Kidney (tissue), 14 donors: ENCODE results near the gene FARP1. TPM values are rescaled to one million over a fixed set of nuclear protein-coding genes. Genes with fewer than 3 reads are reported as not detected.

Experiments used
- DNase-seq, 5 donors: peaks; one replicate each; pipeline ENCODE4 v3.0.0-alpha.2; 2013 to 2020
- FAIRE-seq: peaks from 2 replicates; lab custom pipeline; 2012; peaks lifted over from hg19 to GRCh38; lab: Jason Lieb, UNC
- H3K27ac ChIP-seq, 2 donors: one replicate each; pipeline ENCODE4 v1.7.0; 2013; ENCODE audit warnings: low read depth in 2 of 2, low read length in 2 of 2, inconsistent platforms in 1 of 2
- H3K27me3 ChIP-seq: one replicate; pipeline ENCODE4 v1.7.1; 2013; ENCODE audit warnings: low read length, inconsistent platforms; ENCODE audit not compliant: control insufficient read depth, insufficient read depth
- H3K36me3 ChIP-seq, 3 donors: one replicate each; pipeline versions ENCODE4 v1.7.0 to v1.7.1; 2013; ENCODE audit warnings: low read length in 3 of 3, control low read depth in 1 of 3, inconsistent platforms in 1 of 3; ENCODE audit not compliant: insufficient read depth in 3 of 3, control insufficient read depth in 2 of 3
- H3K4me1 ChIP-seq, 3 donors: one replicate each; pipeline versions ENCODE4 v1.7.0 to v1.7.1; 2013; ENCODE audit warnings: low read length in 3 of 3, inconsistent platforms in 1 of 3, low read depth in 1 of 3; ENCODE audit not compliant: control insufficient read depth in 2 of 3, insufficient read depth in 2 of 3
- H3K4me3 ChIP-seq, 3 donors: one replicate each; pipeline versions ENCODE4 v1.7.0 to v1.8.1; 2013; ENCODE audit warnings: low read length in 3 of 3, control low read depth in 1 of 3, inconsistent platforms in 1 of 3
- H3K9ac ChIP-seq, 3 donors: one replicate each; pipeline versions ENCODE4 v1.7.0 to v1.7.1; 2013; ENCODE audit warnings: low read length in 3 of 3, control low read depth in 1 of 3, inconsistent platforms in 1 of 3
- H3K9me3 ChIP-seq, 3 donors: one replicate each; pipeline versions ENCODE4 v1.7.0 to v1.7.1; 2013; ENCODE audit warnings: low read length in 3 of 3, control low read depth in 1 of 3, inconsistent platforms in 1 of 3; ENCODE audit not compliant: control insufficient read depth in 2 of 3, insufficient read depth in 1 of 3
- CTCF ChIP-seq: IDR thresholded peaks from 3 replicates; pipeline ENCODE4 v1.5.1; 2012; ENCODE audit warnings: mild to moderate bottlenecking, moderate library complexity, borderline replicate concordance; ENCODE audit not compliant: insufficient read depth; ENCODE audit errors: extremely low read depth
- intact Hi-C: fragments of 100-400 bp; cut with DNase I; formaldehyde crosslinking; loops from one replicate; pipeline ENCODE4 v1.11.1; 2022
- polyA plus RNA-seq: library from polyadenylated mRNA; stranded (reverse); fragments of 350-450 nt; fragmentation: Illumina TruSeq; extraction: RNeasy Lipid Tissue Mini Kit (QIAGEN cat#74804); gene quantifications from one replicate; pipeline ENCODE4 v1.2.3, GENCODE V29; 2014; ENCODE audit warnings: low read depth, low replicate concordance; ENCODE audit not compliant: insufficient read depth
- total RNA-seq: library from RNA; stranded (reverse); fragmentation: NEBNext Ultra II Directional; extraction: Animal tissue kit (Norgen Biotek cat#: 25700); gene quantifications from one replicate; pipeline ENCODE4 v1.2.1, GENCODE V29; 2021
- donor health status: control.
- donor health status: control.
- donor health status: control.
- donor health status: control.
- donor health status: control.
- donor health status: DM: yes; HTN: yes; CAD: no.
- donor health status: Normal renal cell carcinoma (clear cell type).

FARP1 gene
- total and polyA plus RNA-seq, 2 donors from 2014 or later: 123 to 229 TPM

- FAIRE-seq (no peak), DNase-seq (no peak)
- Histone ChIP-seq H3K4me3 (no peak overlapping the region), H3K27me3 (no peaks in the 10 kb centered on the region), H3K9ac (no peak overlapping the region), H3K27ac (no peak overlapping the region), H3K9me3 (no peaks in the 10 kb centered on the region), H3K36me3 (no peaks in the 10 kb centered on the region), H3K4me1 (no peaks in the 10 kb centered on the region)
- intact Hi-C loops: no loop called here
- no peak for TF ChIP-seq CTCF
Measured at GRCh38 chr13:98100481-98100880, 42.4 kb upstream of the FARP1 start.

- FAIRE-seq: no peak
- H3K4me1 ChIP-seq: no peaks in the 10 kb centered on the region
- no peaks in the 10 kb centered on the region for H3K36me3 ChIP-seq
- H3K9ac ChIP-seq: no peak overlapping the region
- no peak for DNase-seq
- H3K27me3 ChIP-seq: no peaks in the 10 kb centered on the region
- TF ChIP-seq CTCF: no peak
- intact Hi-C loops: no loop called here
- no peak overlapping the region for H3K4me3 ChIP-seq
- no peak overlapping the region for H3K27ac ChIP-seq
- no peaks in the 10 kb centered on the region for H3K9me3 ChIP-seq
Measured at GRCh38 chr13:98103531-98103930, 39.4 kb upstream of the FARP1 start.

- H3K9me3 ChIP-seq: no peaks in the 10 kb centered on the region
- no peak for TF ChIP-seq CTCF
- H3K27me3 ChIP-seq: no peaks in the 10 kb centered on the region
- DNase-seq: no peak
- H3K27ac ChIP-seq: no peak overlapping the region
- intact Hi-C loops: no loop called here
- FAIRE-seq: no peak
- no peaks in the 10 kb centered on the region for H3K36me3 ChIP-seq
- H3K4me3 ChIP-seq: no peak overlapping the region
- H3K4me1 ChIP-seq: no peaks in the 10 kb centered on the region
- H3K9ac ChIP-seq: no peak overlapping the region
Measured at GRCh38 chr13:98103942-98104880, 38.7 kb upstream of the FARP1 start.
